Measurements from ENCODE around the gene MPP7. TPM values are rescaled to one million over a fixed set of nuclear protein-coding genes. Genes with fewer than 3 reads are reported as not detected.

MPP7 gene
- total RNA-seq, 1 experiment from 2014 or later, result 0.56 TPM

DNA sequence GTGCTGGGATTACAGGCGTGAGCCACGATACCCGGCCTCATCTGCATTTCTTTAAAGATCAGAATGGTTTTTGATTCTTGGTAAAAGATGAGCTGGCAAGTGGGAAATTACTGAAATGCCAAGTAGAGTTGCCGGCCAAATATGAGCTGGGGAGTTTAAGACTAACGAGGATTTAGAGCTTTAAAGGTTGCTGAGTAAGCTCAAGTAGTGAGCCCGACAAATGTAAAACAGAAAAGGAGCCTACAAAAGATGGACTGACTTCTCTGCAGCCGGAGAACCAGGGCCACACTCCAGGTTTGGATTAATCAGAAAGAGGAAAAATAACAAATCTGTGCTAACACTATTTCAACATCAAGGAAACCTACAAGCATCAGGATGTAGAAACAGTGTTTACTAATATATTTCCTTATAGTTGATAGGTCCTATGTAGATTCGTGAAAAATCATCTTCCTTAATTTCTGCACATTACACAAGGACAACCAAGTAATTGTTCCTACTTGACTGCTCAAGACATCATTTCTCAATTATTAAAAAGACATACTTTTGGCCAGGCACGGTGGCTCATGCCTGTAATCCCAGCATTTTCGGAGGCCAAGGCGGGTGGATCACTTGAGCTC lies 49.6 kb downstream of the MPP7 start:
- Histone ChIP-seq H3K4me2 (ENCODE audit: low read depth, low read length, poor library complexity, severe bottlenecking) (no peak overlapping the region), H4K20me1 (ENCODE audit: insufficient read depth, low read depth, low read length) (no peaks in the 10 kb centered on the region), H3K4me3 (ENCODE audit: low read length) (no peak overlapping the region), H3K4me1 (ENCODE audit: low read length) (no peaks in the 10 kb centered on the region), H3K36me3 (ENCODE audit: insufficient read depth, low read length) (no peaks in the 10 kb centered on the region), H2AFZ (ENCODE audit: low read length) (no peak overlapping the region), H3K9me3 (ENCODE audit: low read length) (no peaks in the 10 kb centered on the region), H3K27ac (ENCODE audit: low read length) (no peak overlapping the region), H3K79me2 (ENCODE audit: low read length) (no peaks in the 10 kb centered on the region), H3K27me3 (ENCODE audit: low read length) (no peaks in the 10 kb centered on the region), H3K9me2 (replicated peaks; ENCODE audit: insufficient read depth, low read length) (no peaks in the 10 kb centered on the region), H3K9ac (ENCODE audit: low read length) (no peak overlapping the region)
- DNase-seq, result no peak

Small RNA genes within 50 kb of the gene (small RNA-seq; reads per million reads assigned to genes)
- not detected for gene MIR8086

Other genes starting within 250 kb of the MPP7 start
- 102 and 156 TPM in 2 replicates for gene WAC, start 230.1 kb upstream of the MPP7 start, total RNA-seq (2014; rRNA removed; shearing (Covaris generic); ENCODE audit: low replicate concordance)

Data from Karpas-422 (cell line).